ENCODE data around the gene GPR37L1.
"Not testable (repeated sequence)": the region's sequence is repeated elsewhere in the genome, so short reads cannot be mapped to it uniquely, and the experiment has no call there.

GPR37L1 gene

GRCh38 chr1:202155478-202156021 is 32.8 kb downstream of the GPR37L1 start:
- peak; percentile 93 for DNase-seq

DNA sequence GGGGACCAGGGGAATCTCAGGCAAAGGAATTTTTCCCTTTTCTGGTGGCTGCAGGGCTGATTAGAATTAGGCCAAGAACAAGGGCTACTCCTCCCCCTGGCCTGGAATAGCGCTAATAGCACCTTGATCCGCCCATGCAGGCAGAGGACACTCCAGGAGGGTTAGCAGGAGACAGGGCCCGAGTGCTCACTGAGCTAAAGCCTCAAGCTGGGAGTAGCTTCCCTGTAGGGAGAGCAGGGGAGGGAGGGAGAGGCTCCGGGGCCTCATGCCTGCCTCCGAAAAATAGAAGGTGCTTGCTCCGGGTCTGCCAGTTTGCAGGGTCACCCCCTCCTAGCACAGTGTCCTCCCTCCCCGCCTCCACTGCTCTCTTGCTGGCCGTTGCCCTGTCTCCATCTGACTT is 33.9 kb downstream of the GPR37L1 start:
- DNase-seq, result no peak

- no peak for DNase-seq
These were observed 35.2 kb downstream of the GPR37L1 start for GRCh38 chr1:202157945-202158344.

- no peak for DNase-seq
These were observed 36.3 kb downstream of the GPR37L1 start for GRCh38 chr1:202158810-202159533.

DNA sequence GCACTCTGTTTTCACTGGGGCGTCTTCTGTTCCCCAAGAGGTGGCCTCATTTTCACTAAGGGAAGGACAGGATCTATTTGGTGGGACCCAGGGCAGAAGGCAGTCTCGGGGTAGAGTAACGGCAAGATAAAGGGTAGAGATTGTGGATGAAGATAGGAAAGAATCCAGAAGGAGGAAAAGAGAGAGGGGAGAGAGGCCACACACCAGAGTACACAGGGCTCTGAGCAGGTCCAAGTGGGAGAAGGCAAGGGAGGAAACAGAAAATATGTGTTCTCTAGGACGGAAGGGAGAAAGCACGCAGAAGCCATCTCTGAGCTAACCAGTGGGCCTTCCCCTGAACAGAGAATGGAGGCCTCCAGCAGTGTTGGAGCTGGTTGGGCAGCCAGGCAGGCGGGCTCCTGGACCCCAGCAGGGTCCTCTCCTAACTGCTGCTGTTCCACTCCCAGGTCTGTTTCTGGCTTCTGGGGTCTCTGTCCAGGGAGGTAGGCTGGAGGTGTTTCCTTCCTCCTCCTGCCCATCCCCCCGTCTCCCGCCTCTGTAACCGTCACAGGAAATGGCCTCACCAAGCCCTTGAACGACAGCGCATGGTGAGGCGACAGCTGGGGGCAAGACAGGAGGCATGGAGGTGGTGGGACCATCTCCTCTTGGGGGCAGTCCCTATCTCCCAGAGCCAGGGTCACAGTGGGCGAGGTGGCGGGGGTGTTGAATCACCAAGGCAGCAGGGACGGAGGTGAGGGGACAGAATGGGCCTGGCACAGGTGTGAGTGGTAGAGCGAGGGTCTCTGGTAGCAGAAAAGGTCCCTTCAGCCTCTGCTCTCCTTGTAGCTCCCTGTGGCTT is 37.0 kb downstream of the GPR37L1 start:
- DNase-seq, result peak; percentile 48

GRCh38 chr1:202160377-202160940 is 37.7 kb downstream of the GPR37L1 start, which contains the start of gene PTPN7:
PTPN7 (minus strand) TSS chr1:202160602; CDS start chr1:202159402, 1,200 bp downstream.
- DNase-seq, result peak; percentile 80

- DNase-seq, result peak; percentile 36
These were observed 38.7 kb downstream of the GPR37L1 start for GRCh38 chr1:202161151-202162046.

DNA sequence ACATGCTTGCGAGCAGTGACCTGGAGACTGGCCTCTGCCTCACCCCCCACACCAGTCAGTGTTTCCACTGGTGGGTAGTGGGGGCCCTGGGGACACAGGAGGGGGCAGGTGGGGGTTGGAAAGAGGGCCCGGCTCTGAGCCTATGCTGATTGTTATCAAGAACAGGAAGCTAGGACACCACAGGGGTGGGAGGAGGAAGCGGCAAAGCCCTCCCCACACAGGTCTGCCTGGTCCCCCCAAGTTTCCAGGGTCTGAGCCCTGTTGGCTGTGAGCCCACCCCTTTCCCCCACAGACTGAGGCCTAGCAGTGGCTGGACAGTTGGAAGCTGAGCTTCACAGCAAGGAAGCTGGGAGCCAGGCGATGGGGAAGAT is 39.3 kb downstream of the GPR37L1 start:
- DNase-seq, result no peak

DNA sequence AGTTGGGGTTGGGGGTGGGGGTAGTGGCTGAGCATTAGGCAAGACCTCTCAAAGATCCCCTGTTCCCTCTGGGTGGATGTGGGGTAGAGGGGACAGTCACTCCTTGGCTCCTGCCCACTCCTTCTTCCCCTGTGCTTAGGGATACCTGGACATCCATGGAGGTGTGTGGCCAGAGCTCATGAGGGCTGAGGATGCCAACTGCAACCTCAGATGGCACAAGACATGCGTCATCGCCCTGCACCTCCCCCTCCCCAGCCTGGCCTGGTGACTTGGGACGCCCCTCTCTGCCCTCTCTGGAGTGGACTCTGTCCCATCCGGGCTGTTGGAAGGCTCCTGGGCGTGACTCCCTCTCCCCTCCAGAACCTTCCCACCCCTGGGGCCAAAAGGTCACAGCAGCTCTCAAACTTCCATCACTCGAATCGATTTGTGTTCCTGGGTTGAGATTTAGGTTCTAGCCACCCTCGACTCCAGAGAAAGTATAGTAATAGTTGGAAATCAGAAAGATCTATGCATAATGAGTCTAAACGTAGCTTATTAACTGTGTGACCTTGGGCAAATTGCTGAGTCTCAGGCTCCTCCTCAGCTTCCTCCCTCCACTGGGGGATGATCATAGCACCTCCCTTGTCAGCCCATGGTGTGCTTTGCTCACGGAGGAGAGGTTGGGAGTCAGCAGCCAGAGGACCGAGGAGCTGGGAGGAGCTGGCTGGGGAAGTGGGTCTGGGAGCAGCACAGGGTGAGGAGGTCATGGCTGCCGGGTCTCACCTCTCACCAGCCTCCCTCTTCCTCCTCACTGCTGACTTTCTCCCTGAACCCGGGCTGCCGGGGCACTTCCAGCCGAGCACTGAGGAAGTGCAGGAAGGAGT is 39.9 kb downstream of the GPR37L1 start:
- DNase-seq, result peak; percentile 49

- DNase-seq, result no peak
These were observed 40.9 kb downstream of the GPR37L1 start for GRCh38 chr1:202163281-202164270.

- DNase-seq, result no peak
These were observed 41.7 kb downstream of the GPR37L1 start for GRCh38 chr1:202164271-202165037.

DNA sequence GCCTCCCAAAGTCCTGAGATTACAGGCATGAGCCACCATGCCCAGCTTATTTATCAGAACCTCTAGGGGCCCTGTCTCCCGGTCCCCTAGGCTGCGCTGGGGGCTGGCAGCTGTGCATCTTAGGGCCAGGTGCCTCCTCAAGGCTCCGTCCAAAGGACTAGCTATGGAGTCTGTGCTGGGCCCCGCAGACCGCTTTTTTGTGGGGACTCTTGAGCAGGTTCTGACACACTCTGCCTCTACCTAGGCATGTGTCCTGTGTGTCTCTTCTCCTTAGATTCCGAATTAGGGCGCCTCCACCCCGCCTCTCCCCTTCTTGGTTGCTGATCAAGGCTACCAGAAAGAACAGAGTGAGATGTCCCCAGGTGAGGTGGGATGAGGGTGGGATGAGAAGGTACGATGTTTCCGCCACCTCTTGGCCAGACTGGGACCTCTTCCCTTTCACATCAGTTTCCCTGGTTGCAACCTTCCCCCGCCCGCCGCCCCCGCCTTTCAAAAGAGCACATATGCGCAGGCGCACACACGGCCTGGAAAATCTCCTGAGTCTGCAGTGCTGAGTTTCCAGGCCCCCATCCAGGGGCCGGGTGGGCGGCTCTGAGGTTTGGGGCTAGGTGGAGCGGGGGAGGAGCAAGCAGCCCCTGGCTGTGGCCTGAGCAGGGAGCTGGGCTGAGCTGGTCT is 42.7 kb downstream of the GPR37L1 start:
- DNase-seq, result no peak

DNA sequence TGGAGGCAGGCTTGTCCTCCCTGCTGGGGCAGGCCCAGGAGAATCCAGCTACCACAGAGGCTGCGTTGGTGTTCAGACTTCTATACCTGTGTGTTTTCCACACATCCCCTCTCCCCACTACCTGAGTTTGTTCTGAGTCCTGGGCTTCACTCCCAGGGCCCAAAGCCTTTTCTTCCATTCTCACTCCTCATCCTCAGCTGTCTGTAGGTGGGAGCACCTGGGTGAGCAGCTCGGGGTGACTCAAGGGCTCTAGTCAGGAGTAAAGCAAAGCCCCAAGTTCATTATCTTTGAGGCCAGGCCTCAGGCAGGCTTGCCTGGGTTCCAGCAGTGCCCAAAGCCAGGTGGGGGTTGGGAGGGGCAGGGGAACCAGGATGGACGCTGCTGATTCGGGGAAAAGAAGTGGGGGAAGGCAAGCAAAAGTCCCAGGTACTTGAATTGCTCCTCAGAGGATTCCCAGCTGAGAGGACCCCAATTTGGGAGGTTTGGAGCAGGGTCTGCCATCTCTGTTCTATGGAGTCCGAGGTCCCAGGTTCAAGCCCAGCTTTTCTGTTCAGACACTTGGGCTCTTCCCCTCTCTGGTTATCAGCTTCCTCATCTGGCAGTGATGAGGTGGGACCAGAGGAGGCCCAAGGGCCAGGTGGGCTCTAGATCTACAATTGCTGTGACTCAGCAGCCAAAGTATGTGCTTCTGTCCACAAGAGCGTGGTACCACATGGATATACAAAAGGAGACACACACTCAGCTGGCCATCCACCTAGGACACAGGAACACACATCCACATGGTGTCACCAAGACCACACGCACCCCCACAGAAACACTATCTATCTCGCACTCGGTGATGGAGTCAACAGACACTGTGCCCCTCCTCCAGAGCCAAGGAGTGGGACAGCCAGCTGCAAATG is 43.5 kb downstream of the GPR37L1 start:
- no peak for DNase-seq

GRCh38 chr1:202167054-202167453 is 44.3 kb downstream of the GPR37L1 start:
- DNase-seq, result not testable (repeated sequence)

- DNase-seq, result no peak
These were observed 45.1 kb downstream of the GPR37L1 start for GRCh38 chr1:202167708-202168415.

- no peak for DNase-seq
These were observed 46.1 kb downstream of the GPR37L1 start for GRCh38 chr1:202168861-202169260.

DNA sequence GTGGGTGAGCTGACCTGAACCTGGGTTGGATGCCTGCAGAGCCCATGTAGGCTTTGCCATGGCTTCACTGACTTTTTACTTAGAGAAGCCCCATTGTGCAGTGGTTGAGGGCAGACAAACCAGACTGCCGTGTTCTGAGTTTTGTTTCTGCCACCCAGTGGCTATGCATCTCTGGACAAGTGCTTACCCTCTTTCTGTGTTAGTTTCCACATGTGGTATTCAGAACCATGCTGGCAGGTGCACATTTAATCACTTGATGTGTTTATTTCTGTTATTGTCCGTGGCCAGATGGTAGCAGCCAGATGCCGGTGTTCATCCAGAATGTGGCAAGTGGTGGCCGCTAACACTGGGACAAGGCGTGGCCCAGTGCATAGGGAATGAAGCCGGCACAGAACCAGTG is 48.0 kb downstream of the GPR37L1 start:
- no peak for DNase-seq
